NCI-H2196 treated with DMSO at 0.1 percent for 48 hours (cell line): ENCODE data around the gene SERPINC1.
"Not testable (repeated sequence)": the region's sequence is repeated elsewhere in the genome, so short reads cannot be mapped to it uniquely, and the experiment has no call there.

Source experiments
- DNase-seq: peaks from one replicate; lab custom pipeline; 2025; ENCODE audit not compliant: unreplicated experiment; lab: John Stamatoyannopoulos, UW

SERPINC1 gene

GRCh38 chr1:173893611-173894010 lies 23.5 kb downstream of the SERPINC1 start:
- DNase-seq: no peak

- DNase-seq: no peak
Measured at GRCh38 chr1:173889885-173890284, 27.2 kb downstream of the SERPINC1 start.

GRCh38 chr1:173888749-173889148 lies 28.4 kb downstream of the SERPINC1 start:
- DNase-seq: no peak

- no peak for DNase-seq
Measured at GRCh38 chr1:173887627-173888026, 29.5 kb downstream of the SERPINC1 start.

GRCh38 chr1:173886746-173887611 lies 30.1 kb downstream of the SERPINC1 start:
- no peak for DNase-seq

GRCh38 chr1:173884701-173885100 lies 32.4 kb downstream of the SERPINC1 start:
- no peak for DNase-seq

GRCh38 chr1:173881117-173881516 lies 36.0 kb downstream of the SERPINC1 start:
- DNase-seq: not testable (repeated sequence)

GRCh38 chr1:173878251-173878650 lies 38.9 kb downstream of the SERPINC1 start:
- no peak for DNase-seq

- DNase-seq: no peak
Measured at GRCh38 chr1:173876732-173877131, 40.4 kb downstream of the SERPINC1 start.

- no peak for DNase-seq
Measured at GRCh38 chr1:173871500-173871899, 45.6 kb downstream of the SERPINC1 start.

- no peak for DNase-seq
Measured at GRCh38 chr1:173871091-173871490, 46.0 kb downstream of the SERPINC1 start.

GRCh38 chr1:173870252-173871075 lies 46.7 kb downstream of the SERPINC1 start:
- peak; percentile 76 for DNase-seq

- DNase-seq: no peak
Measured at GRCh38 chr1:173869021-173869359, 48.1 kb downstream of the SERPINC1 start.

GRCh38 chr1:173868266-173869020 lies 48.7 kb downstream of the SERPINC1 start, which contains the start of gene ZBTB37:
Gene ZBTB37, plus strand, starts transcription at chr1:173868380. Its CDS starts 1,846 bp downstream, at chr1:173870226.
- peak; percentile 89 for DNase-seq

- peak; percentile 98 for DNase-seq
Measured at GRCh38 chr1:173867753-173868265, 49.3 kb downstream of the SERPINC1 start, which contains the start of gene GAS5. Gene GAS5, minus strand, starts transcription at chr1:173867989.

- DNase-seq: no peak
Measured at GRCh38 chr1:173867141-173867752, 49.9 kb downstream of the SERPINC1 start.

- no peak for DNase-seq
Measured at GRCh38 chr1:173866413-173867115, 50.6 kb downstream of the SERPINC1 start.

- no peak for DNase-seq
Measured at GRCh38 chr1:173865468-173866164, 51.5 kb downstream of the SERPINC1 start.

GRCh38 chr1:173864179-173864867 lies 52.8 kb downstream of the SERPINC1 start:
- no peak for DNase-seq
